Endothelial cell of umbilical vein (primary cell): ENCODE results near the gene CTTN. TPM values are rescaled to one million over a fixed set of nuclear protein-coding genes. Genes with fewer than 3 reads are reported as not detected.

Experiments used
- BruUV-seq: library from RNA; stranded (reverse); fragments of 400-500 nt; replicated peaks from 2 replicates; lab custom pipeline; 2021; lab: Mats Ljungman, UMichigan
- CTCF ChIA-PET: fragments of 300-600, 350-600 bp; sonication (Branson Sonifier 250); formaldehyde crosslinking; loops from one replicate; lab custom pipeline; 2021; ENCODE audit warnings: antibody characterized with exemption, inconsistent platforms; lab: Charles Lee
- POLR2A ChIA-PET: fragments of 300-600, 350-600 bp; sonication (Branson Sonifier 250); formaldehyde crosslinking; loops from one replicate; lab custom pipeline; 2021; ENCODE audit warnings: antibody characterized with exemption, inconsistent platforms; lab: Charles Lee
- DNase-seq: peaks from one replicate; pipeline ENCODE4 v3.0.0-alpha.2; 2011; ENCODE audit warnings: low read depth, low spot score
- FAIRE-seq: peaks from 2 replicates; lab custom pipeline; 2011; peaks lifted over from hg19 to GRCh38; lab: Jason Lieb, UNC
- H2AFZ ChIP-seq: 2 replicates; pipeline ENCODE4 v1.6.0; 2012; ENCODE audit warnings: low read depth, low read length, control low read depth, inconsistent platforms
- H3K27ac ChIP-seq: 2 replicates; pipeline ENCODE4 v1.5.1; 2011; ENCODE audit warnings: low read depth, mild to moderate bottlenecking, control low read depth, low read length, moderate library complexity; ENCODE audit not compliant: insufficient read depth
- H3K27me3 ChIP-seq, 2 experiments: 2 replicates each; pipeline versions ENCODE4 v1.6.0 to v1.6.1; 2011; ENCODE audit warnings: low read length in 2 of 2, mixed read lengths in 1 of 2; ENCODE audit not compliant: control insufficient read depth in 2 of 2, insufficient read depth in 2 of 2
- H3K36me3 ChIP-seq, 2 experiments: 2 replicates in 1 of 2; 3 replicates in 1 of 2; pipeline ENCODE4 v1.5.1; 2011; ENCODE audit warnings: low read length in 2 of 2, mild to moderate bottlenecking in 1 of 2, moderate library complexity in 1 of 2; ENCODE audit not compliant: control insufficient read depth in 2 of 2, insufficient read depth in 2 of 2; ENCODE audit errors: extremely low read depth in 1 of 2
- H3K4me1 ChIP-seq: 3 replicates; pipeline ENCODE4 v1.5.1; 2011; ENCODE audit warnings: mild to moderate bottlenecking, low read length; ENCODE audit not compliant: control insufficient read depth, insufficient read depth; ENCODE audit errors: extremely low read depth
- H3K4me2 ChIP-seq: 2 replicates; pipeline ENCODE4 v1.6.1; 2011; ENCODE audit warnings: low read length, control low read depth, mixed read lengths; ENCODE audit not compliant: insufficient read depth
- H3K4me3 ChIP-seq, 3 experiments: fragments of 200-600 bp in 1 of 3; sonication (generic), shearing (Covaris generic) in 1 of 3; replicated peaks in 1 of 3; 2 replicates each; pipeline ENCODE4 v1.5.1; 2011 to 2016; ENCODE audit warnings: control low read depth in 3 of 3, low read length in 3 of 3, mild to moderate bottlenecking in 2 of 3, inconsistent platforms in 1 of 3, low read depth in 1 of 3, moderate library complexity in 1 of 3; ENCODE audit not compliant: insufficient read depth in 1 of 3
- H3K79me2 ChIP-seq: 2 replicates; pipeline ENCODE4 v1.6.0; 2012; ENCODE audit warnings: low read length, inconsistent platforms; ENCODE audit not compliant: control insufficient read depth, insufficient read depth
- H3K9ac ChIP-seq: replicated peaks from 2 replicates; pipeline ENCODE3; 2011; ENCODE audit warnings: low read length, control low read depth; ENCODE audit not compliant: insufficient read depth; ENCODE audit errors: extremely low read depth
- H3K9me1 ChIP-seq: replicated peaks from 3 replicates; pipeline ENCODE4 v1.6.0; 2011; ENCODE audit warnings: mild to moderate bottlenecking, low read length; ENCODE audit not compliant: control insufficient read depth, insufficient read depth; ENCODE audit errors: extremely low read depth
- H3K9me3 ChIP-seq: replicated peaks from 2 replicates; pipeline ENCODE4 v1.5.1; 2012; ENCODE audit warnings: low read length, inconsistent platforms; ENCODE audit not compliant: control insufficient read depth, insufficient read depth
- H4K20me1 ChIP-seq: replicated peaks from 2 replicates; pipeline ENCODE3; 2011; ENCODE audit warnings: mild to moderate bottlenecking, low read length; ENCODE audit not compliant: control insufficient read depth, insufficient read depth; ENCODE audit errors: extremely low read depth
- EZH2 ChIP-seq: IDR thresholded peaks from 2 replicates; pipeline ENCODE4 v1.6.1; 2012; ENCODE audit warnings: borderline replicate concordance, low read depth, mild to moderate bottlenecking, moderate library complexity, low read length, inconsistent platforms; ENCODE audit not compliant: severe bottlenecking
- FOS ChIP-seq: IDR thresholded peaks from 2 replicates; pipeline ENCODE4 v1.6.1; 2011; ENCODE audit warnings: mild to moderate bottlenecking, low read length, moderate library complexity, borderline replicate concordance; ENCODE audit not compliant: insufficient read depth
- GATA2 ChIP-seq: IDR thresholded peaks from 2 replicates; pipeline ENCODE4 v1.7.0; 2011; ENCODE audit warnings: low read depth, mild to moderate bottlenecking, moderate library complexity, mixed read lengths, low read length; ENCODE audit not compliant: insufficient read length, insufficient read depth
- JUN ChIP-seq: IDR thresholded peaks from 2 replicates; pipeline ENCODE4 v1.6.1; 2011; ENCODE audit warnings: borderline replicate concordance, low read depth; ENCODE audit not compliant: insufficient read length, insufficient read depth
- MYC ChIP-seq: IDR thresholded peaks from one replicate; pipeline ENCODE4 v1.6.1; 2011; ENCODE audit warnings: mild to moderate bottlenecking, low read depth, low read length
- POLR2A ChIP-seq: IDR thresholded peaks from 2 replicates; pipeline ENCODE4 v1.6.1; 2012; ENCODE audit warnings: low read depth, mild to moderate bottlenecking, control low read depth, low read length
- POLR2AphosphoS5 ChIP-seq: IDR thresholded peaks from 2 replicates; pipeline ENCODE4 v1.6.1; 2012; ENCODE audit warnings: low read depth, mild to moderate bottlenecking, control low read depth, low read length, moderate library complexity; ENCODE audit not compliant: insufficient read depth
- dilution Hi-C: fragments of 300-500 bp; cut with MboI; formaldehyde crosslinking; loops from one replicate; pipeline ENCODE4 v1.15.0; 2019; ENCODE audit warnings: low sequenced_read_pairs; ENCODE audit not compliant: extremely low pct_ligation_motif_present
- intact Hi-C: fragments of 100-400 bp; cut with micrococcal nuclease; formaldehyde crosslinking; loops from one replicate; pipeline ENCODE4 v1.10.0; 2022
- polyA plus RNA-seq, 4 experiments: library from polyadenylated mRNA; depleted of rRNA in 3 of 4; stranded (reverse) in 3 of 4; unstranded in 1 of 4; fragments of >200 nt; gene quantifications; 2 replicates each; pipeline versions ENCODE4 v1.2.1 to v1.2.3, GENCODE V29; 2011 to 2012; ENCODE audit warnings: missing spikeins in 1 of 4
- total RNA-seq: library from RNA; stranded (reverse); gene quantifications from 2 replicates; pipeline ENCODE4 v1.2.3, GENCODE V29; 2021
- TF ChIP-seq, protein P1 (sequence below): IDR thresholded peaks from 2 replicates; pipeline ENCODE4 v1.6.1; 2011; ENCODE audit not compliant: insufficient read depth, insufficient read length
- TF ChIP-seq, protein P2 (sequence below), 2 donors: IDR thresholded peaks; 1 replicate in 1 of 2; 2 replicates in 1 of 2; pipeline ENCODE4 v1.5.1; 2011; ENCODE audit warnings: low read length in 2 of 2, mild to moderate bottlenecking in 2 of 2, moderate library complexity in 2 of 2, control low read depth in 1 of 2, inconsistent platforms in 1 of 2, low read depth in 1 of 2; ENCODE audit not compliant: insufficient read depth in 1 of 2; ENCODE audit errors: extremely low read depth in 1 of 2

CTTN gene
- total and polyA plus RNA-seq, 2 donors (not counting 3 experiments of a cell fraction or from before 2014, with no cell fraction given): 161 to 330 TPM

DNA sequence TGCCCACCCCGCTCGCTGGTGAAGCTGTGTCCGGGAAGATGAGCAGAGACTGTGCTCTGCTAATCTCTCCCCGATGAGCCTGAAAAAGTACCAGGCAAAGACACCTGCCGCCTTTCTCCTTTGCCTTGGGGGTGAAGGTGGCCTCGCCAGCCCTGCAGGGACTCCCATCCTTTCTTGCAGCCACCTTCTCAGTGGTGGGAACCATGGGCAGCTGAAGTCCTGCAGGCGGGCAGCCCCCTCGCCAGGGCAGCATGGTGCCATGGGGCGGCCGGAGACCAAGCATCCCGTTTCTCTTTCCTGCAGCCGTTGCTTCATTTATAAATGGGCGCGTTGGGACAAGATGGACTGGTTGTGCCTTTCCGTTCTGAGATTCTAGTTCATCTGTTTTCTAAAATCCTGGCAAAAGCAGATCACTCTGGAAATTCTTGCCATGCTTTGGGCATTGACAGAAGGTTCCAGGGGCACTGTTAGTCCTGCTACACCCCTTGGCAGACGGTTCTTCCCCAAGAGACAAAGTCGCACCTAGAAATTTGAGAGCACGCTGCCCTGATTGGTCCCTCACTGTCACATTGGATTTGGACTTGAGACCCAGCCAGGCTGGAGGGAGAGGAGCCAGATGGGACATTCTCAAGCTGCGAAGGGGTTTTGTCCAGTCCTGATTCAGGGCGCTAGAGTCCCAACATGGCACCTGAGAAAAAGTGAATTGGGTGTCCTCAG, 7.5 kb downstream of the CTTN start:
- DNase-seq: no peak
- peaks cover 3% of the 10 kb centered on the region for H4K20me1 ChIP-seq
- no peak overlapping the region for H3K4me2 ChIP-seq
- no peak overlapping the region for H3K9ac ChIP-seq
- intact Hi-C loops: no loop called here
- ChIA-PET POLR2A (no interaction called here), CTCF (no interaction called here)
- no peak overlapping the region for H2AFZ ChIP-seq
- BruUV-seq: no TSS peak
- TF ChIP-seq, protein P1, sequence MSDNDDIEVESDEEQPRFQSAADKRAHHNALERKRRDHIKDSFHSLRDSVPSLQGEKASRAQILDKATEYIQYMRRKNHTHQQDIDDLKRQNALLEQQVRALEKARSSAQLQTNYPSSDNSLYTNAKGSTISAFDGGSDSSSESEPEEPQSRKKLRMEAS: no peak
- no peak for TF ChIP-seq POLR2AphosphoS5
- TF ChIP-seq EZH2: no peak
- no peak for TF ChIP-seq GATA2
- TF ChIP-seq POLR2A: no peak
- no peak for TF ChIP-seq FOS
- no peak for TF ChIP-seq JUN
- no peak for TF ChIP-seq MYC
- TF ChIP-seq, protein P2, sequence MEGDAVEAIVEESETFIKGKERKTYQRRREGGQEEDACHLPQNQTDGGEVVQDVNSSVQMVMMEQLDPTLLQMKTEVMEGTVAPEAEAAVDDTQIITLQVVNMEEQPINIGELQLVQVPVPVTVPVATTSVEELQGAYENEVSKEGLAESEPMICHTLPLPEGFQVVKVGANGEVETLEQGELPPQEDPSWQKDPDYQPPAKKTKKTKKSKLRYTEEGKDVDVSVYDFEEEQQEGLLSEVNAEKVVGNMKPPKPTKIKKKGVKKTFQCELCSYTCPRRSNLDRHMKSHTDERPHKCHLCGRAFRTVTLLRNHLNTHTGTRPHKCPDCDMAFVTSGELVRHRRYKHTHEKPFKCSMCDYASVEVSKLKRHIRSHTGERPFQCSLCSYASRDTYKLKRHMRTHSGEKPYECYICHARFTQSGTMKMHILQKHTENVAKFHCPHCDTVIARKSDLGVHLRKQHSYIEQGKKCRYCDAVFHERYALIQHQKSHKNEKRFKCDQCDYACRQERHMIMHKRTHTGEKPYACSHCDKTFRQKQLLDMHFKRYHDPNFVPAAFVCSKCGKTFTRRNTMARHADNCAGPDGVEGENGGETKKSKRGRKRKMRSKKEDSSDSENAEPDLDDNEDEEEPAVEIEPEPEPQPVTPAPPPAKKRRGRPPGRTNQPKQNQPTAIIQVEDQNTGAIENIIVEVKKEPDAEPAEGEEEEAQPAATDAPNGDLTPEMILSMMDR (IDR thresholded peaks at IDR 0.05; ENCODE audit: extremely low read depth in 1 of 2, insufficient read depth in 1 of 2, low read depth in 1 of 2, low read length in 2 of 2): no peak
- no peaks in the 10 kb centered on the region for H3K27me3 ChIP-seq
- peaks cover 7% of the 10 kb centered on the region for H3K4me1 ChIP-seq
- H3K36me3 ChIP-seq: peaks cover 35 to 39% of the 10 kb centered on the region in 2 experiments
- H3K9me3 ChIP-seq: no peaks in the 10 kb centered on the region
- FAIRE-seq: no peak
- H3K27ac ChIP-seq: no peak overlapping the region
- H3K4me3 ChIP-seq: no peak overlapping the region
- H3K79me2 ChIP-seq: peaks cover 56% of the 10 kb centered on the region
- no peaks in the 10 kb centered on the region for H3K9me1 ChIP-seq
- dilution Hi-C loops: no loop called here
